Mesenchymal stem cell (in vitro differentiated cells and primary cell): ENCODE data around the gene MAST2.
A peak's percentile ranks its signal among the peaks of the same experiment; 100 is the strongest.

ENCODE experiments used
- DNase-seq: peaks from one replicate; pipeline ENCODE4 v3.0.0-alpha.2; 2013
- H2AFZ ChIP-seq: one replicate; pipeline ENCODE4 v1.6.1; 2013; ENCODE audit warnings: low read depth, mild to moderate bottlenecking, control low read depth, inconsistent platforms, low read length, moderate library complexity
- H2AK5ac ChIP-seq: 2 replicates; pipeline ENCODE4 v1.6.1; 2013; ENCODE audit warnings: low read length, moderate library complexity, mild to moderate bottlenecking, inconsistent platforms; ENCODE audit not compliant: severe bottlenecking
- H2BK120ac ChIP-seq: one replicate; pipeline ENCODE4 v1.6.1; 2013; ENCODE audit warnings: low read depth, mild to moderate bottlenecking, inconsistent platforms, low read length, moderate library complexity
- H2BK12ac ChIP-seq, 2 experiments: one replicate each; pipeline ENCODE4 v1.6.1; 2013; ENCODE audit warnings: inconsistent platforms in 2 of 2, low read length in 2 of 2, mild to moderate bottlenecking in 2 of 2, moderate library complexity in 2 of 2, control low read depth in 1 of 2
- H2BK15ac ChIP-seq: one replicate; pipeline ENCODE4 v1.6.1; 2013; ENCODE audit warnings: mild to moderate bottlenecking, low read depth, inconsistent platforms; ENCODE audit not compliant: poor library complexity, severe bottlenecking
- H2BK5ac ChIP-seq: 2 replicates; pipeline ENCODE4 v1.6.1; 2013; ENCODE audit warnings: low read depth, mild to moderate bottlenecking, low read length, control low read depth, inconsistent platforms; ENCODE audit not compliant: poor library complexity, severe bottlenecking
- H3K14ac ChIP-seq, 2 experiments: one replicate each; pipeline ENCODE4 v1.6.1; 2013; ENCODE audit warnings: inconsistent platforms in 2 of 2, low read length in 2 of 2, control low read depth in 1 of 2, mild to moderate bottlenecking in 1 of 2, moderate library complexity in 1 of 2
- H3K18ac ChIP-seq, 2 experiments: one replicate each; pipeline ENCODE4 v1.6.1; 2013; ENCODE audit warnings: inconsistent platforms in 2 of 2, low read length in 2 of 2, control low read depth in 1 of 2, low read depth in 1 of 2, mild to moderate bottlenecking in 1 of 2
- H3K23ac ChIP-seq, 2 experiments: one replicate each; pipeline ENCODE4 v1.6.1; 2013; ENCODE audit warnings: inconsistent platforms in 2 of 2, low read length in 2 of 2, mild to moderate bottlenecking in 2 of 2, moderate library complexity in 2 of 2, control low read depth in 1 of 2
- H3K27ac ChIP-seq: 2 replicates; pipeline ENCODE4 v1.5.1; 2013; ENCODE audit warnings: mild to moderate bottlenecking, moderate library complexity, low read length, control low read depth, inconsistent platforms; ENCODE audit not compliant: poor library complexity, severe bottlenecking
- H3K27me3 ChIP-seq, 2 experiments: 2 replicates each; pipeline versions ENCODE4 v1.6.1 to v1.7.0; 2013; ENCODE audit warnings: low read length in 2 of 2, mild to moderate bottlenecking in 2 of 2, moderate library complexity in 2 of 2, control low read depth in 1 of 2, inconsistent platforms in 1 of 2; ENCODE audit not compliant: control insufficient read depth in 1 of 2, insufficient read depth in 1 of 2
- H3K36me3 ChIP-seq, 2 experiments: 2 replicates each; pipeline versions ENCODE4 v1.6.1 to v1.7.0; 2013; ENCODE audit warnings: low read length in 2 of 2, control low read depth in 1 of 2, inconsistent platforms in 1 of 2, low read depth in 1 of 2, mild to moderate bottlenecking in 1 of 2; ENCODE audit not compliant: insufficient read depth in 2 of 2, control insufficient read depth in 1 of 2
- H3K4ac ChIP-seq, 2 experiments: one replicate each; pipeline ENCODE4 v1.6.1; 2013; ENCODE audit warnings: inconsistent platforms in 2 of 2, low read length in 2 of 2, mild to moderate bottlenecking in 2 of 2, moderate library complexity in 2 of 2, control low read depth in 1 of 2, low read depth in 1 of 2
- H3K4me1 ChIP-seq: 2 replicates; pipeline ENCODE4 v1.6.1; 2013; ENCODE audit warnings: low read depth, low read length, control low read depth; ENCODE audit not compliant: control insufficient read depth, insufficient read depth
- H3K4me2 ChIP-seq: 2 replicates; pipeline ENCODE4 v1.6.1; 2013; ENCODE audit warnings: low read length, mild to moderate bottlenecking, inconsistent platforms; ENCODE audit not compliant: poor library complexity, severe bottlenecking
- H3K4me3 ChIP-seq, 2 experiments: 2 replicates each; pipeline versions ENCODE4 v1.5.1 to v1.7.0; 2013; ENCODE audit warnings: low read length in 2 of 2, mild to moderate bottlenecking in 2 of 2, control low read depth in 1 of 2, low read depth in 1 of 2; ENCODE audit not compliant: insufficient read depth in 1 of 2
- H3K79me1 ChIP-seq: replicated peaks from 2 replicates; pipeline ENCODE4 v1.6.1; 2013; ENCODE audit warnings: mild to moderate bottlenecking, control low read depth, low read length, inconsistent platforms; ENCODE audit not compliant: poor library complexity, severe bottlenecking
- H3K9ac ChIP-seq: 2 replicates; pipeline ENCODE4 v1.7.0; 2013; ENCODE audit warnings: mild to moderate bottlenecking, low read length, moderate library complexity
- H3K9me3 ChIP-seq: 2 replicates; pipeline ENCODE4 v1.7.0; 2013; ENCODE audit warnings: mild to moderate bottlenecking, low read length; ENCODE audit not compliant: control insufficient read depth
- H4K8ac ChIP-seq: one replicate; pipeline ENCODE4 v1.6.1; 2013; ENCODE audit warnings: inconsistent platforms, mild to moderate bottlenecking, low read length, moderate library complexity
- H4K91ac ChIP-seq: one replicate; pipeline ENCODE4 v1.6.1; 2013; ENCODE audit warnings: mild to moderate bottlenecking, low read length, inconsistent platforms
- WGBS: methylation state at CpG from one replicate; pipeline ENCODE4 v1.1.7; 2013; ENCODE audit warnings: mixed read lengths; 5-methylcytosine and 5-hydroxymethylcytosine counted together

MAST2 gene

DNA sequence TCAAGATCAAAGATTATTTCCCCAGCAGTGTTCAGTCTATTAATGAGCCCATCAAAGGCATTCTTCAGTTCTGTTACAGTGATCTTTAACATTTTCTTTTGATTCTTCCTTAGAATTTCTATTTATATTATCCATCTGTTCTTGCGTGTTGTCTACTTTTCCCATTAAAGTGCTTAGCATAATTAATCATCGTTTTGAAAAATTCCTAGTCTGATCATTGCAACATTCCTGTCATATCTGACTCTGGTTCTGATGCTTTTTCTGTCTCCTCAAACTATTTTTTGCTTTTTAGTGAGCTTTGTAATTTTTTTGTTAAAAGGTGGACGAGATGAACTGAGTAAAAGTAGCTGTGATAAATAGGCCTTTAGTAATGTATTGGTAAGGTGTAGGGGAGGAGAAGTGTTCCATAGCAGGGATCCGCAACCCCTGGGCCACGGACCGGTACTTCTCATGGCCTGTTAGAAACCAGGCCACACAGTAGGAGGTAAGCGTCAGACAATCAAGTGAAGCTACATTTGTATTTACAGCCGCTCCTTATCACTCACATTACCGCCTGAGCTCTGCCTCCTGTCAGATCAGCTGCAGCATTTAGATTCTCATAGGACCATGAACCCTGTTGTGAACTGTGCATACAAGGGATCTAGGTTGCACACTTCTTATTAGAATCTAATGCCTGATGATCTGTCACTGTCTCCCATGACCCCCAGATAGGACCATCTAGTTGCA is 165.7 kb downstream of the MAST2 start:
- DNase-seq = peak; percentile 13
- no peaks in the 10 kb centered on the region for H3K9me3 ChIP-seq
- no peak overlapping the region for H2BK120ac ChIP-seq
- H4K8ac ChIP-seq = peak overlapping the region; percentile 16
- H3K4me2 ChIP-seq = no peak overlapping the region
- H2BK5ac ChIP-seq = no peak overlapping the region
- H3K27me3 ChIP-seq = no peaks in the 10 kb centered on the region
- 71% methylated on average over 9 of the region's 9 CpGs for WGBS
- H3K4ac ChIP-seq = no peak overlapping the region
- no peak overlapping the region for H3K9ac ChIP-seq
- H3K23ac ChIP-seq = no peak overlapping the region
- H3K14ac ChIP-seq = no peak overlapping the region
- no peak overlapping the region for H2AFZ ChIP-seq
- no peak overlapping the region for H3K27ac ChIP-seq
- H2BK15ac ChIP-seq = no peak overlapping the region
- H3K18ac ChIP-seq = no peak overlapping the region
- H3K4me1 ChIP-seq = no peaks in the 10 kb centered on the region
- H3K36me3 ChIP-seq = peaks cover 6 to 22% of the 10 kb centered on the region in 2 experiments
- H2BK12ac ChIP-seq = no peak overlapping the region
- no peak overlapping the region for H4K91ac ChIP-seq
- no peak overlapping the region for H2AK5ac ChIP-seq
- H3K4me3 ChIP-seq = no peak overlapping the region
- H3K79me1 ChIP-seq = peaks cover 12% of the 10 kb centered on the region

DNA sequence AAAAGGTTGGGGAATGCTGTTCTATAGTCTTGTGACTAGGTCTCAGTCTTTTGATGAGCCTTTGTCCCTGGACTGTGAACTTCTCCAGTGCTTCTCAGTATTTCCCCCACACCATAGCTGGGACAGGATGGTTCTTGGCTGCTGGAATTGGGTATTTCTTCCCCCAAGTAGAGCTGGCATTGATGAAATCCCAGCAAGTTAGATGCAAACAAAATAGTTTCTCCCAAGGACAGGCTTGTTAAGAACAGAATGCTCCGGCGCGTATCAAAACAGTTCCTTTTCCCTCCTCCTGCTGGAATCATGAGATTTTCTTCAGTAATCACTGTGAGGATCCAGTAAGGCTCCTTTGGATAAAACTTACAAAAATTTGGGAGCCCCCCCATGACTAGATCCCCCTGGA is 166.5 kb downstream of the MAST2 start:
- Histone ChIP-seq H2BK5ac (no peak overlapping the region), H3K9me3 (no peaks in the 10 kb centered on the region), H3K18ac (no peak overlapping the region), H3K14ac (no peak overlapping the region), H3K23ac (no peak overlapping the region), H3K4me3 (no peak overlapping the region), H3K4me2 (no peak overlapping the region), H3K9ac (no peak overlapping the region), H2BK120ac (no peak overlapping the region), H2BK12ac (no peak overlapping the region), H3K4ac (no peak overlapping the region), H3K27me3 (no peaks in the 10 kb centered on the region), H2AFZ (no peak overlapping the region), H4K91ac (no peak overlapping the region), H3K27ac (no peak overlapping the region), H3K4me1 (peaks cover under 1% of the 10 kb centered on the region), H2BK15ac (no peak overlapping the region), H3K36me3 (peaks cover 6 to 22% of the 10 kb centered on the region in 2 experiments), H2AK5ac (no peak overlapping the region), H4K8ac (no peak overlapping the region), H3K79me1 (peaks cover 12% of the 10 kb centered on the region)
- no peak for DNase-seq
- WGBS = 100% methylated on average over 3 of the region's 3 CpGs

- no peak overlapping the region for H2BK15ac ChIP-seq
- H3K27me3 ChIP-seq = no peaks in the 10 kb centered on the region
- no peak overlapping the region for H2AFZ ChIP-seq
- no peaks in the 10 kb centered on the region for H3K9me3 ChIP-seq
- H3K9ac ChIP-seq = no peak overlapping the region
- no peak overlapping the region for H3K4me2 ChIP-seq
- no peak overlapping the region for H3K18ac ChIP-seq
- no peak overlapping the region for H3K14ac ChIP-seq
- peaks cover 6 to 22% of the 10 kb centered on the region in 2 experiments for H3K36me3 ChIP-seq
- no peak overlapping the region for H3K27ac ChIP-seq
- H2BK5ac ChIP-seq = no peak overlapping the region
- H2BK12ac ChIP-seq = no peak overlapping the region
- WGBS = 100% methylated on average over 2 of the region's 3 CpGs
- H4K8ac ChIP-seq = no peak overlapping the region
- peaks cover 14% of the 10 kb centered on the region for H3K79me1 ChIP-seq
- no peak overlapping the region for H3K4ac ChIP-seq
- peaks cover 3% of the 10 kb centered on the region for H3K4me1 ChIP-seq
- no peak overlapping the region for H3K23ac ChIP-seq
- H2AK5ac ChIP-seq = no peak overlapping the region
- no peak overlapping the region for H3K4me3 ChIP-seq
- H4K91ac ChIP-seq = no peak overlapping the region
- DNase-seq = no peak
- H2BK120ac ChIP-seq = no peak overlapping the region
These were observed 167.9 kb downstream of the MAST2 start for GRCh38 chr1:45971335-45971734.

GRCh38 chr1:45971922-45972531 is 168.6 kb downstream of the MAST2 start:
- Histone ChIP-seq H3K27ac (no peak overlapping the region), H4K8ac (no peak overlapping the region), H2BK5ac (no peak overlapping the region), H3K79me1 (peaks cover 9% of the 10 kb centered on the region), H3K9me3 (no peaks in the 10 kb centered on the region), H3K4me3 (no peak overlapping the region), H3K4me2 (no peak overlapping the region), H4K91ac (no peak overlapping the region), H2AK5ac (no peak overlapping the region), H3K23ac (no peak overlapping the region), H2BK15ac (no peak overlapping the region), H3K27me3 (no peaks in the 10 kb centered on the region), H3K18ac (no peak overlapping the region), H2BK12ac (peak overlapping the region in 1 of 2 experiments; percentile 28), H2AFZ (no peak overlapping the region), H3K36me3 (peaks cover 6 to 22% of the 10 kb centered on the region in 2 experiments), H3K4ac (no peak overlapping the region), H3K4me1 (peaks cover 3% of the 10 kb centered on the region), H3K9ac (no peak overlapping the region), H2BK120ac (no peak overlapping the region), H3K14ac (no peak overlapping the region)
- 95% methylated on average over 4 of the region's 5 CpGs for WGBS
- no peak for DNase-seq
